HepG2 (cell line): ENCODE data around the gene ZBTB20. TPM values are rescaled to one million over a fixed set of nuclear protein-coding genes. Genes with fewer than 3 reads are reported as not detected.

ENCODE experiments used
- ATAC-seq: fragments of 200-7000 bp; cut with Tn5 transposase; 3 replicates; pipeline ENCODE4 v1.9.1; 2020; ENCODE audit warnings: mild to moderate bottlenecking, moderate library complexity
- BruUV-seq: library from RNA; stranded (reverse); fragments of 400-500 nt; replicated peaks from 2 replicates; lab custom pipeline; 2021; lab: Mats Ljungman, UMichigan
- CTCF ChIA-PET: fragments of 300-600 bp; formaldehyde crosslinking; extraction: SDS; loops from one replicate; lab custom pipeline; 2021; ENCODE audit warnings: low total read pairs, inconsistent platforms, low intra/inter-chr PET ratio; lab: Yijun Ruan, JAX
- POLR2A ChIA-PET: fragments of 350-600 bp; sonication (Branson Sonifier 250); formaldehyde crosslinking; loops from one replicate; lab custom pipeline; 2020; ENCODE audit warnings: antibody characterized with exemption, inconsistent platforms; lab: Yijun Ruan, JAX
- DNase-seq: peaks from one replicate; pipeline ENCODE4 v3.0.0-alpha.2; 2015; ENCODE audit warnings: low spot score
- FAIRE-seq: peaks from 3 replicates; lab custom pipeline; 2011; peaks lifted over from hg19 to GRCh38; lab: Jason Lieb, UNC
- H2AFZ ChIP-seq: one replicate; pipeline ENCODE4 v1.6.1; 2011; ENCODE audit warnings: low read length, inconsistent platforms
- H3K27ac ChIP-seq: fragments of 300-600 bp; 3 replicates; pipeline ENCODE4 v1.8.0; 2011; ENCODE audit warnings: mixed run types, mild to moderate bottlenecking, mixed read lengths, low read length, inconsistent platforms; ENCODE audit not compliant: insufficient read depth; ENCODE audit errors: extremely low read length
- H3K27me3 ChIP-seq, 2 experiments: fragments of 200-600 bp in 1 of 2; 2 replicates in 1 of 2; 3 replicates in 1 of 2; pipeline versions ENCODE4 v1.6.0 to v1.8.0; 2011; ENCODE audit warnings: low read length in 2 of 2, mild to moderate bottlenecking in 2 of 2, moderate library complexity in 2 of 2, inconsistent platforms in 1 of 2; ENCODE audit not compliant: insufficient read depth in 2 of 2, control insufficient read depth in 1 of 2
- H3K36me3 ChIP-seq, 2 experiments: fragments of 200-600 bp in 1 of 2; replicated peaks in 1 of 2; 2 replicates in 1 of 2; 3 replicates in 1 of 2; pipeline versions ENCODE4 v1.5.1 to v1.8.0; 2011; ENCODE audit warnings: low read length in 2 of 2, inconsistent platforms in 1 of 2; ENCODE audit not compliant: insufficient read depth in 2 of 2, control insufficient read depth in 1 of 2
- H3K4me1 ChIP-seq: 2 replicates; pipeline ENCODE4 v1.5.1; 2012; ENCODE audit warnings: low read length, inconsistent platforms; ENCODE audit not compliant: insufficient read depth
- H3K4me2 ChIP-seq: 2 replicates; pipeline ENCODE4 v1.6.0; 2011; ENCODE audit warnings: low read depth, low read length, inconsistent platforms
- H3K4me3 ChIP-seq, 3 experiments: fragments of 200-600 bp in 1 of 3; sonication (generic), shearing (Covaris generic) in 1 of 3; replicated peaks in 1 of 3; 2 replicates each; pipeline ENCODE4 v1.5.1; 2011 to 2016; ENCODE audit warnings: low read length in 3 of 3, inconsistent platforms in 2 of 3, low read depth in 2 of 3, mild to moderate bottlenecking in 2 of 3, control low read depth in 1 of 3, mixed read lengths in 1 of 3; ENCODE audit not compliant: insufficient read depth in 1 of 3
- H3K79me2 ChIP-seq: one replicate; pipeline ENCODE4 v1.6.1; 2011; ENCODE audit warnings: low read length, inconsistent platforms; ENCODE audit not compliant: insufficient read depth
- H3K9ac ChIP-seq: 2 replicates; pipeline ENCODE4 v1.6.0; 2011; ENCODE audit warnings: mild to moderate bottlenecking, low read depth, low read length, inconsistent platforms; ENCODE audit not compliant: insufficient read depth
- H3K9me3 ChIP-seq: 2 replicates; pipeline ENCODE4 v1.5.1; 2012; ENCODE audit warnings: mild to moderate bottlenecking, low read length
- H4K20me1 ChIP-seq: 2 replicates; pipeline ENCODE4 v1.6.0; 2011; ENCODE audit warnings: inconsistent platforms, mild to moderate bottlenecking, low read length, moderate library complexity; ENCODE audit not compliant: insufficient read depth
- ATF7 ChIP-seq, 2 experiments: fragments of 450-650 bp in 1 of 2; sonication (generic) in 1 of 2; formaldehyde crosslinking in 1 of 2; IDR thresholded peaks; 2 replicates each; pipeline versions ENCODE4 v1.4.0 to v1.6.1; 2016 to 2020; ENCODE audit warnings: antibody characterized with exemption in 1 of 2, mild to moderate bottlenecking in 1 of 2, missing genetic modification reagents in 1 of 2
- CREB1 ChIP-seq, 2 experiments: fragments of 450-650 bp in 1 of 2; IDR thresholded peaks; 2 replicates each; pipeline ENCODE4 v1.6.1; 2016 to 2017; ENCODE audit warnings: control low read depth in 1 of 2, mild to moderate bottlenecking in 1 of 2, missing compliant biosample characterization in 1 of 2, missing genetic modification characterization in 1 of 2
- GMEB2 ChIP-seq: IDR thresholded peaks from 2 replicates; pipeline ENCODE4 v1.6.1; 2016; ENCODE audit warnings: missing biosample characterization, missing genetic modification reagents, low read depth
- HMG20B ChIP-seq: conservative IDR thresholded peaks from 2 replicates; pipeline ENCODE4 v1.6.1; 2016; ENCODE audit warnings: missing genetic modification reagents, missing compliant biosample characterization
- LBX2 ChIP-seq: sonication (generic); formaldehyde crosslinking; IDR thresholded peaks from 2 replicates; pipeline ENCODE4 v1.5.0; 2020; ENCODE audit warnings: missing genetic modification reagents, mild to moderate bottlenecking, borderline replicate concordance
- ZEB1 ChIP-seq: IDR thresholded peaks from 2 replicates; pipeline ENCODE4 v1.6.1; 2012; ENCODE audit warnings: mild to moderate bottlenecking, low read depth, inconsistent platforms; ENCODE audit not compliant: insufficient replicate concordance
- ZNF224 ChIP-seq: sonication (generic); formaldehyde crosslinking; IDR thresholded peaks from 2 replicates; pipeline ENCODE4 v1.5.0; 2020; ENCODE audit warnings: mild to moderate bottlenecking, missing genetic modification reagents
- ZNF513 ChIP-seq: sonication (generic); formaldehyde crosslinking; conservative IDR thresholded peaks from 2 replicates; pipeline ENCODE4 v1.5.0; 2020; ENCODE audit warnings: missing genetic modification reagents
- ZNF619 ChIP-seq: sonication (generic); formaldehyde crosslinking; IDR thresholded peaks from 2 replicates; pipeline ENCODE4 v1.4.0; 2020; ENCODE audit warnings: mild to moderate bottlenecking, missing genetic modification reagents
- WGBS: methylation state at CpG from one replicate; pipeline ENCODE4 v1.1.6; 2017; ENCODE audit warnings: low lambda C conversion rate; 5-methylcytosine and 5-hydroxymethylcytosine counted together
- in situ Hi-C: cut with HindIII; loops from 2 replicates; pipeline ENCODE4 v1.10.0; 2017; ENCODE audit warnings: low pct_unique_long_range_greater_than_20kb; ENCODE audit not compliant: extremely low pct_ligation_motif_present
- intact Hi-C: fragments of 100-400 bp; cut with micrococcal nuclease; formaldehyde crosslinking; loops from one replicate; pipeline ENCODE4 v1.10.0; 2022; ENCODE audit not compliant: unreplicated experiment
- polyA plus RNA-seq, 8 experiments: library from polyadenylated mRNA; depleted of rRNA in 3 of 8; stranded (reverse) in 7 of 8; unstranded in 1 of 8; fragments of >200 nt; fragmentation: Illumina TruSeq in 4 of 8; extraction: Trizol in 4 of 8; gene quantifications; 2 replicates each; pipeline versions ENCODE4 v1.2.1 to v1.2.3, GENCODE V29; 2011 to 2016; ENCODE audit warnings: low read depth in 4 of 8, missing spikeins in 1 of 8, mixed read lengths in 1 of 8; ENCODE audit not compliant: insufficient read depth in 1 of 8
- total RNA-seq, 5 experiments: library from RNA; depleted of rRNA; stranded (reverse); fragments of >200 nt; fragmentation: Illumina TruSeq; extraction: Trizol; gene quantifications; 2 replicates each; pipeline ENCODE4 v1.2.3, GENCODE V29; 2016; ENCODE audit warnings: low read depth in 1 of 5

ZBTB20 gene
- total and polyA plus RNA-seq, 2 of the 13 experiments (the other 11 are each of a cell fraction or from before 2014, with no cell fraction given): 1.9 to 8.8 TPM

- H3K27me3 ChIP-seq: no peaks in the 10 kb centered on the region
- no peaks in the 10 kb centered on the region for H3K79me2 ChIP-seq
- in situ Hi-C loops: no loop called here
- ATAC-seq (no peak), DNase-seq (no peak), FAIRE-seq (no peak)
- no peaks in the 10 kb centered on the region for H3K36me3 ChIP-seq
- no peak overlapping the region for H3K9ac ChIP-seq
- no TSS peak for BruUV-seq
- no peak overlapping the region for H2AFZ ChIP-seq
- ChIA-PET POLR2A (no interaction called here), CTCF (no interaction called here)
- WGBS: 83% methylated on average over 5 of the region's 5 CpGs
- no peaks in the 10 kb centered on the region for H3K4me1 ChIP-seq
- H3K9me3 ChIP-seq: no peaks in the 10 kb centered on the region
- H3K4me3 ChIP-seq: no peak overlapping the region
- no peaks in the 10 kb centered on the region for H4K20me1 ChIP-seq
- TF ChIP-seq GMEB2 (CRISPR knock-in tag) (no peak), ATF7 (IDR thresholded peaks at IDR 0.05) (peak; percentile 33; the same call in 1 of the 2 replicates), ATF7 (CRISPR knock-in tag; IDR thresholded peaks at IDR 0.05) (no peak), ZNF224 (no peak), CREB1 (IDR thresholded peaks at IDR 0.05) (peak; percentile 75), CREB1 (CRISPR knock-in tag; IDR thresholded peaks at IDR 0.05) (no peak), ZEB1 (no peak), ZNF513 (CRISPR knock-in tag) (no peak), HMG20B (CRISPR knock-in tag) (no peak), LBX2 (CRISPR knock-in tag) (no peak), ZNF619 (CRISPR knock-in tag) (no peak)
- intact Hi-C loops: no loop called here
- no peak overlapping the region for H3K4me2 ChIP-seq
- no peak overlapping the region for H3K27ac ChIP-seq
These were observed 346.6 kb downstream of the ZBTB20 start for GRCh38 chr3:114800272-114801031.
